ENCODE measurements around the gene BRMS1L.

GRCh38 chr14:35866595-35867279, 40.6 kb downstream of the BRMS1L start:
- no peak for TF ChIP-seq CTCF (IDR thresholded peaks at IDR 0.05; ENCODE audit: low read length)
- TF ChIP-seq EZH2 (IDR thresholded peaks at IDR 0.05; ENCODE audit: borderline replicate concordance, low read length), result no peak
